H1 (cell line): ENCODE results near the gene CCDC183. TPM values are rescaled to one million over a fixed set of nuclear protein-coding genes. Genes with fewer than 3 reads are reported as not detected.
A peak's percentile ranks its signal among the peaks of the same experiment; 100 is the strongest.

Source experiments
- JUND ChIP-seq: IDR thresholded peaks from 2 replicates; pipeline ENCODE4 v1.6.1; 2011; ENCODE audit warnings: mild to moderate bottlenecking, improper control_type of control experiment, low read length
- NRF1 ChIP-seq: IDR thresholded peaks from 2 replicates; pipeline ENCODE4 v1.6.1; 2011; ENCODE audit warnings: mild to moderate bottlenecking, low read depth, low read length, improper control_type of control experiment
- RBBP5 ChIP-seq: IDR thresholded peaks from 2 replicates; pipeline ENCODE4 v1.7.1; 2012; ENCODE audit warnings: low read depth, mild to moderate bottlenecking, inconsistent platforms, low read length, moderate library complexity, borderline replicate concordance
- polyA plus RNA-seq, 7 experiments: library from polyadenylated mRNA; depleted of rRNA in 3 of 7; stranded (reverse) in 5 of 7; unstranded in 2 of 7; fragments of >200 nt in 5 of 7; fragments of 200-250 nt in 2 of 7; gene quantifications; 1 replicate in 5 of 7; 2 replicates in 1 of 7; 4 replicates in 1 of 7; pipeline versions ENCODE4 v1.2.1 to v1.2.3, GENCODE V29; 2011 to 2013; ENCODE audit warnings: missing spikeins in 2 of 7, mixed read lengths in 2 of 7
- total RNA-seq: library from RNA; stranded (reverse); fragmentation: NEBNext Ultra II Directional; extraction: Animal tissue kit (Norgen Biotek cat#: 25700); gene quantifications from 2 replicates; pipeline ENCODE4 v1.2.1, GENCODE V29; 2021
- TF ChIP-seq, protein P1 (sequence below): IDR thresholded peaks from 2 replicates; pipeline ENCODE4 v1.6.1; 2012; ENCODE audit warnings: low read length, inconsistent platforms
- TF ChIP-seq, protein P2 (sequence below): IDR thresholded peaks from 2 replicates; pipeline ENCODE4 v1.6.1; 2012; ENCODE audit warnings: inconsistent platforms

The CCDC183 gene
- total and polyA plus RNA-seq, 2 of the 8 experiments (the other 6 are each of a cell fraction or from before 2014, with no cell fraction given): 0.51 to 1.6 TPM

DNA sequence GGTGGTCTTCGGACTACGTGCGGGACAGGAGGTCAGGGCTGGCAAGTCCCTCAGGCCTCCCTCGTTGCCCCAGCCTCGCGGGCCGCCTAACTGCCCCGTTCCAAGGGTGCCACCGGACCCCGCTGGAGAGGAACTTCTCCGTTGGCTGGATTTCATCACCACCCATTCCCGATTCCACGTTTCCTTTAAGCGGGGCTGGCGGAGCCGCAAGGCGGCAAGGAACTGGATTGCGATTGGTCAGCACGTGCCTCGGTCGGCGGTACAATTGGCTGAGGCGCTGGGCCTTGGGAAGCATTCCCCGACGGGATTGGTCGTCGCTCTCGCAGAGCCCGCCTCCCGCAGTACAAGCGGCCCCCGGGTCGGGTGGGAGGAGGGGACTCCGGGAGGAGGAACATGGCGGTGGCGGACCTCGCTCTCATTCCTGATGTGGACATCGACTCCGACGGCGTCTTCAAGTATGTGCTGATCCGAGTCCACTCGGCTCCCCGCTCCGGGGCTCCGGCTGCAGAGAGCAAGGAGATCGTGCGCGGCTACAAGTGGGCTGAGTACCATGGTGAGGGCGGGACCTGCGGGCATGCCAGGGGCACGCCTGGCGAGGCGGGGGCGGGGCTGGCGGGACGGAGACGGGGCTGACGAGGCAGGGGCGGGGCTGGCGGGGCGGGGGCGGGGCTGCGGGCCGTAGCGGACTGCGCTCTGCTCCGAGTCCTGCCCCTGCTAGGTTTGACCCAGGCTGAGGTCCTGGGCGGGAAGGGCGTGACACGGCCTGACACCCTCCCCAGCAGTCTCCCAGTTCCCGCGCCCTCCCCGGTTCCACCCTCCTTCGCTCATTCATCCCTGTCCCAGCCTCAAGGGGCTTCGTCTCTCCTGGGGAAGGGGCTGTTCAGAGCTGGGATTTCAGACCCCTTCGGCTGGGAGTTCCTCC lies 53.2 kb downstream of the CCDC183 start, which contains the start of gene PHPT1 (continued):
- TF ChIP-seq JUND (no peak), NRF1 (no peak), RBBP5 (0 out of 2 replicates have a peak, but pooled peaks have one; percentile 45)
- TF ChIP-seq, protein P1, sequence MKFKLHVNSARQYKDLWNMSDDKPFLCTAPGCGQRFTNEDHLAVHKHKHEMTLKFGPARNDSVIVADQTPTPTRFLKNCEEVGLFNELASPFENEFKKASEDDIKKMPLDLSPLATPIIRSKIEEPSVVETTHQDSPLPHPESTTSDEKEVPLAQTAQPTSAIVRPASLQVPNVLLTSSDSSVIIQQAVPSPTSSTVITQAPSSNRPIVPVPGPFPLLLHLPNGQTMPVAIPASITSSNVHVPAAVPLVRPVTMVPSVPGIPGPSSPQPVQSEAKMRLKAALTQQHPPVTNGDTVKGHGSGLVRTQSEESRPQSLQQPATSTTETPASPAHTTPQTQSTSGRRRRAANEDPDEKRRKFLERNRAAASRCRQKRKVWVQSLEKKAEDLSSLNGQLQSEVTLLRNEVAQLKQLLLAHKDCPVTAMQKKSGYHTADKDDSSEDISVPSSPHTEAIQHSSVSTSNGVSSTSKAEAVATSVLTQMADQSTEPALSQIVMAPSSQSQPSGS: no peak
- TF ChIP-seq, protein P2, sequence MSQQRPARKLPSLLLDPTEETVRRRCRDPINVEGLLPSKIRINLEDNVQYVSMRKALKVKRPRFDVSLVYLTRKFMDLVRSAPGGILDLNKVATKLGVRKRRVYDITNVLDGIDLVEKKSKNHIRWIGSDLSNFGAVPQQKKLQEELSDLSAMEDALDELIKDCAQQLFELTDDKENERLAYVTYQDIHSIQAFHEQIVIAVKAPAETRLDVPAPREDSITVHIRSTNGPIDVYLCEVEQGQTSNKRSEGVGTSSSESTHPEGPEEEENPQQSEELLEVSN: peak; percentile 88
